GM12874 (cell line): ENCODE results near the gene SDHC.

Experiments
- TF ChIP-seq, protein P1 (sequence below): IDR thresholded peaks from 2 replicates; pipeline ENCODE4 v1.5.1; 2011; ENCODE audit warnings: low read depth, mild to moderate bottlenecking, control low read depth, low read length, moderate library complexity; ENCODE audit not compliant: insufficient read depth

SDHC gene

GRCh38 chr1:161390559-161390858 lies 76.3 kb downstream of the SDHC start:
- TF ChIP-seq, protein P1, sequence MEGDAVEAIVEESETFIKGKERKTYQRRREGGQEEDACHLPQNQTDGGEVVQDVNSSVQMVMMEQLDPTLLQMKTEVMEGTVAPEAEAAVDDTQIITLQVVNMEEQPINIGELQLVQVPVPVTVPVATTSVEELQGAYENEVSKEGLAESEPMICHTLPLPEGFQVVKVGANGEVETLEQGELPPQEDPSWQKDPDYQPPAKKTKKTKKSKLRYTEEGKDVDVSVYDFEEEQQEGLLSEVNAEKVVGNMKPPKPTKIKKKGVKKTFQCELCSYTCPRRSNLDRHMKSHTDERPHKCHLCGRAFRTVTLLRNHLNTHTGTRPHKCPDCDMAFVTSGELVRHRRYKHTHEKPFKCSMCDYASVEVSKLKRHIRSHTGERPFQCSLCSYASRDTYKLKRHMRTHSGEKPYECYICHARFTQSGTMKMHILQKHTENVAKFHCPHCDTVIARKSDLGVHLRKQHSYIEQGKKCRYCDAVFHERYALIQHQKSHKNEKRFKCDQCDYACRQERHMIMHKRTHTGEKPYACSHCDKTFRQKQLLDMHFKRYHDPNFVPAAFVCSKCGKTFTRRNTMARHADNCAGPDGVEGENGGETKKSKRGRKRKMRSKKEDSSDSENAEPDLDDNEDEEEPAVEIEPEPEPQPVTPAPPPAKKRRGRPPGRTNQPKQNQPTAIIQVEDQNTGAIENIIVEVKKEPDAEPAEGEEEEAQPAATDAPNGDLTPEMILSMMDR, result no peak

- TF ChIP-seq, protein P1, result no peak
Observed at GRCh38 chr1:161391611-161392010, 77.4 kb downstream of the SDHC start.

GRCh38 chr1:161393151-161393550 lies 79.0 kb downstream of the SDHC start:
- TF ChIP-seq, protein P1, result no peak

GRCh38 chr1:161398900-161399256 lies 84.7 kb downstream of the SDHC start:
- TF ChIP-seq, protein P1, result no peak

DNA sequence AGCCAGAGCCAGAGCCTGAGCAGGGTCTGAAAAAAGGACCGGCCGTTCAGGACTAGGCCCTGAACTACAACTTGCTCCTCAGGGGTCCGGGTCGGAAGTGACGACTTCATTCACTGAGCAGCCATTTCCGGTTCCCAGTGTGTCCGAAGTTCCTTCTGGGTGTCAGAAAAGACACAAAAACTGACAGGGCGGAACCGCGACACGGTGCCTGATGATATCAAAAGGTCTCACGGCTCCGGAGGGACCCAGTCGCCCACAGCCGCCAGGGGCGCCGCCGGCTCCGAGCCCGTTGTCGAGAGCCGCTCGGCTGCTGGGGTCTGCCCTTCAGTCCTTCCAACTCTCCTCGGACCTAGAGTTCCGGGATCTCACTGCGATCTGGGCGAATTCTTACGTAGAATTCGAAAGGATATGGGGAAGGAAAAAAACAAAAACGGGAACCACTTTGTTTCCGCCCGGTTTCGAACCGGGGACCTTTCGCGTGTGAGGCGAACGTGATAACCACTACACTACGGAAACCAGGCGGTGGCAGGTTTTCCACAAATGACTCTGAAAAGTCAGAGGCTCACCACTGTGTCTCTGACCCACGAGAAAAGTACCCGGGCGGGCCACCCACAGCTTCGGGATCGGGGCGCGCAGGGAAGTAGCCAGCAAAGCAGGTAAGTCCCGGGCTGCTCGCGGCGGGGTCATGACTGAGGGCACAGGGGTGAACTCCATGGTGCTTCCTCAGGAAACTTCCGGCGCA lies 85.2 kb downstream of the SDHC start:
- TF ChIP-seq, protein P1, result peak; percentile 79

DNA sequence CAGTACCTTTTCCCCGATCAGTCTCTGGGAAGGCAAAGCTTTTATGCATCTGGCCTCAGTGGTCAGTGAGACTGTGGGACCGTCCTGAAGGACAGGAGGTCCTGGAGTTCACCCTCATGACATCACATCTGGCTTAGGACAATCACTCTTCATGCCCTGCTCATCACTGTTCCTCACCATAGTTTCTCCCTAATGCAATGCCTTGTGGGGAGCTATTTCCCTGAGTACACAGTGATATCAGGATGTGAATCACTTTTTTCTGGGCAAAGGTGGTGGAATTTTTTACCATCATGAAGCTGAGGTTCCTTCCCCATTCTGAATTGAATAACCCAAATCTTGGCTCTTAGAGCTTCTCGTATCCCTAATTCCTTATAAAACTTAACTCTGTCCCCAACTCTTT lies 88.3 kb downstream of the SDHC start:
- TF ChIP-seq, protein P1, result no peak

DNA sequence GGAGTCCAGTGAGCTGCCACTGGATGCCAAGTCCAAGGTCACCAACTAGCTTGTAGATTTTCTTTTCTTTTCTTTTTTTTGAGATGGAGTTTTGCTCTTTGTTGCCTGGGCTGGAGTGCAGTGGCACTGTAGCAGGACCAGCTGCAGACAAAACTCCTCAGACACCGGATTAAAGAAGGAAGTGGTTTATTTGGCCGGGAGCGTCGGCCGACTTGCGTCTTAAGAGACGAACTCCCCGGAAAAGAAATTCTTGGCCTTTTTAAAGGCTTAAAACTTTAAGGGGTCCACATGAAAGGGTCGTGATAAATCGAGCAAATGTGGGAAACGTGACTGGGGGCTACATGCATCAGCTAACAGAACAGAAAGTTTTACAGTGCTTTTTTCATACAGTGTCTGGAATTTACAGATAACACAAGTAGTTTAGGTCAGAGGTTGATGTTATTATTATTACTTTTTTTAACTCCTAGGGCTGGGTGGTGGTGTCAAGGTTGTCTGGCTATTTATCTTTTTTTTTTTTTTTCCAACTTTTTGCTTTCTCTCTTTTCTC lies 89.9 kb downstream of the SDHC start:
- TF ChIP-seq, protein P1, result no peak
